DOHH2 (cell line): ENCODE measurements around the gene SIT1.

ENCODE experiments used
- H3F3A ChIP-seq: fragments of 200-600 bp; sonication (generic), shearing (Covaris generic); 2 replicates; pipeline ENCODE4 v1.6.0; 2016; ENCODE audit warnings: antibody characterized with exemption, mild to moderate bottlenecking; ENCODE audit not compliant: control insufficient read depth, insufficient read depth
- H3K27ac ChIP-seq: fragments of 200-600 bp; sonication (generic); 2 replicates; pipeline ENCODE4 v1.5.1; 2014; ENCODE audit warnings: low read depth, mild to moderate bottlenecking, low read length, moderate library complexity
- H3K27me3 ChIP-seq: fragments of 200-600 bp; sonication (generic); 2 replicates; pipeline ENCODE4 v1.6.1; 2014; ENCODE audit warnings: mild to moderate bottlenecking, low read length, mixed read lengths; ENCODE audit not compliant: control insufficient read depth
- H3K36me3 ChIP-seq: fragments of 200-600 bp; sonication (generic); 2 replicates; pipeline ENCODE4 v1.6.1; 2014; ENCODE audit warnings: mild to moderate bottlenecking, low read length, moderate library complexity, mixed read lengths; ENCODE audit not compliant: control insufficient read depth
- H3K4me1 ChIP-seq: fragments of 200-600 bp; sonication (generic); 2 replicates; pipeline ENCODE4 v1.6.1; 2014; ENCODE audit warnings: mild to moderate bottlenecking, low read length, mixed read lengths; ENCODE audit not compliant: control insufficient read depth
- H3K4me2 ChIP-seq: fragments of 200-600 bp; sonication (generic); 2 replicates; pipeline ENCODE4 v1.6.0; 2014; ENCODE audit warnings: mild to moderate bottlenecking, low read length, moderate library complexity
- H3K4me3 ChIP-seq: fragments of 200-600 bp; sonication (generic); 2 replicates; pipeline ENCODE4 v1.5.1; 2014; ENCODE audit warnings: mild to moderate bottlenecking, low read length, mixed read lengths
- H3K79me2 ChIP-seq: fragments of 200-600 bp; sonication (generic); 2 replicates; pipeline ENCODE4 v1.6.1; 2014; ENCODE audit warnings: mild to moderate bottlenecking, low read length, mixed read lengths; ENCODE audit not compliant: control insufficient read depth
- H3K9me2 ChIP-seq: fragments of 200-600 bp; sonication (generic); replicated peaks from 2 replicates; pipeline ENCODE4 v1.6.1; 2014; ENCODE audit warnings: mild to moderate bottlenecking, low read length, mixed read lengths; ENCODE audit not compliant: control insufficient read depth
- H3K9me3 ChIP-seq: fragments of 200-600 bp; sonication (generic); 2 replicates; pipeline ENCODE4 v1.6.1; 2014; ENCODE audit warnings: antibody characterized with exemption, low read length, mixed read lengths; ENCODE audit not compliant: control insufficient read depth, insufficient read depth
- H4K20me1 ChIP-seq: fragments of 200-600 bp; sonication (generic); 2 replicates; pipeline ENCODE4 v1.6.0; 2014; ENCODE audit warnings: low read depth, mild to moderate bottlenecking, antibody characterized with exemption, low read length, moderate library complexity; ENCODE audit not compliant: control insufficient read depth, insufficient read depth
- CTCF ChIP-seq: fragments of 200-600 bp; sonication (generic); IDR thresholded peaks from one replicate; pipeline ENCODE4 v1.5.1; 2014; ENCODE audit warnings: antibody characterized with exemption, mild to moderate bottlenecking, low read depth, low read length; ENCODE audit not compliant: poor library complexity, severe bottlenecking
- EZH2phosphoT487 ChIP-seq: fragments of 200-600 bp; sonication (generic); IDR thresholded peaks from 2 replicates; pipeline ENCODE4 v1.6.1; 2017; ENCODE audit warnings: borderline replicate concordance, mild to moderate bottlenecking, antibody characterized with exemption, low read length, moderate library complexity, mixed read lengths

The SIT1 gene

DNA sequence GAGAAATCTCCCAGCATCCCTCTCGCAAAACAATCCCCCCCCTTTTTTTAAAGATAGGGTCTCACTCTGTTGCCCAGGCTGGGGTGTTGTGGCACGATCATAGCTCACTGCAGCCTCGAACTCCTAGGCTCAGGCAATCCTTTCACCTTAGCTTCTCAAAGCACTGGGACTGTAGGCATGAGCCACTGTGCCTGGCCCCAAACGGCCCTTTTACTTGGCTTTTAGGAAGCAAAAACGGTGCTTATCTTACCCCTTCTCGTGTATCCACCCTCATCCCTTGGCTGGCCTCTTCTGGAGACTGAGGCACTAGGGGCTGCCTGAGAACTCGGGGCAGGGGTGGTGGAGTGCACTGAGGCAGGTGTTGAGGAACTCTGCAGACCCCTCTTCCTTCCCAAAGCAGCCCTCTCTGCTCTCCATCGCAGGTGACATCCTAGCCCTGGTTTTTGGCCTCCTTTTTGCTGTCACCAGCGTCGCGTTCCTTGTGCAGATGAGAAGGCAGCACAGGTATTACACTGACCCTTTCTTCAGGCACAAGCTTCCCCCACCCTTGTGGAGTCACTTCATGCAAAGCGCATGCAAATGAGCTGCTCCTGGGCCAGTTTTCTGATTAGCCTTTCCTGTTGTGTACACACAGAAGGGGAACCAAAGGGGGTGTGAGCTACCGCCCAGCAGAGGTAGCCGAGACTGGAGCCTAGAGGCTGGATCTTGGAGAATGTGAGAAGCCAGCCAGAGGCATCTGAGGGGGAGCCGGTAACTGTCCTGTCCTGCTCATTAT is 29.8 kb upstream of the SIT1 start:
- H4K20me1 ChIP-seq: no peaks in the 10 kb centered on the region
- H3K9me2 ChIP-seq: no peaks in the 10 kb centered on the region
- H3K27ac ChIP-seq: no peak overlapping the region
- no peaks in the 10 kb centered on the region for H3K9me3 ChIP-seq
- peaks cover 20% of the 10 kb centered on the region for H3K4me1 ChIP-seq
- H3K79me2 ChIP-seq: no peaks in the 10 kb centered on the region
- H3K36me3 ChIP-seq: no peaks in the 10 kb centered on the region
- no peaks in the 10 kb centered on the region for H3K27me3 ChIP-seq
- H3K4me3 ChIP-seq: peak overlapping the region; percentile 19
- H3K4me2 ChIP-seq: peak overlapping the region; percentile 54
- no peaks in the 10 kb centered on the region for H3F3A ChIP-seq
- TF ChIP-seq CTCF (no peak), EZH2phosphoT487 (no peak)

DNA sequence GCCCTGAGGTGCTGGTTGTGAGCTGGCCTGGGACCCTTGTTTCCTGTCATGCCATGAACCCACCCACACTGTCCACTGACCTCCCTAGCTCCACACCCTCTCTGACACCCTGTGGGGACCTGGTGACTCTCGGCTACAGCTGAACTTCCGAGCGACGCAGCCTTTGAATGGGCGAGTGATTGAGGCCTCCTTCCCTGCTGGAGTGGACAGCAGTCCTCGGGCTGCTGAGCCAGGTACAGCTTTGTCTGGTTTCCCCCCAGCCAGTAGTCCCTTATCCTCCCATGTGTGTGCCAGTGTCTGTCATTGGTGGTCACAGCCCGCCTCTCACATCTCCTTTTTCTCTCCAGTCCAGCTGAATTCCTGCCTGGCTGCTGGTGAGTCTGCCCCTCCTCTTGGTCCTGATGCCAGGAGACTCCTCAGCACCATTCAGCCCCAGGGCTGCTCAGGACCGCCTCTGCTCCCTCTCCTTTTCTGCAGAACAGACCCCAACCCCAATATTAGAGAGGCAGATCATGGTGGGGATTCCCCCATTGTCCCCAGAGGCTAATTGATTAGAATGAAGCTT is 29.1 kb upstream of the SIT1 start:
- no peaks in the 10 kb centered on the region for H3K9me2 ChIP-seq
- H3K79me2 ChIP-seq: no peaks in the 10 kb centered on the region
- H3K4me1 ChIP-seq: peaks cover 20% of the 10 kb centered on the region
- H3K4me3 ChIP-seq: peak overlapping the region; percentile 19
- H3K4me2 ChIP-seq: peak overlapping the region; percentile 54
- no peaks in the 10 kb centered on the region for H3K36me3 ChIP-seq
- H3K9me3 ChIP-seq: no peaks in the 10 kb centered on the region
- no peaks in the 10 kb centered on the region for H3F3A ChIP-seq
- TF ChIP-seq CTCF (no peak), EZH2phosphoT487 (no peak)
- H4K20me1 ChIP-seq: no peaks in the 10 kb centered on the region
- no peaks in the 10 kb centered on the region for H3K27me3 ChIP-seq
- no peak overlapping the region for H3K27ac ChIP-seq

DNA sequence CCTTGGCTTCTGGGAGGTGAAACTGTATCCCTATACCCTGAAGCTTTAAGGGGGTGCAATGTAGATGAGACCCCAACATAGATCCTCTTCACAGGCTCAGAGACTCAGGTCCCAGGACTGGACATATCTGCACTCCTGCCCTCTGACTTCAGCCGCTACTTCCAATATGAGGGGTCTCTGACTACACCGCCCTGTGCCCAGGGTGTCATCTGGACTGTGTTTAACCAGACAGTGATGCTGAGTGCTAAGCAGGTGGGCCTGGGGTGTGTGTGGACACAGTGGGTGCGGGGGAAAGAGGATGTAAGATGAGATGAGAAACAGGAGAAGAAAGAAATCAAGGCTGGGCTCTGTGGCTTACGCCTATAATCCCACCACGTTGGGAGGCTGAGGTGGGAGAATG is 28.4 kb upstream of the SIT1 start:
- Histone ChIP-seq H3K4me1 (peaks cover 20% of the 10 kb centered on the region), H3K27ac (no peak overlapping the region), H3K9me2 (no peaks in the 10 kb centered on the region), H4K20me1 (no peaks in the 10 kb centered on the region), H3K9me3 (no peaks in the 10 kb centered on the region), H3K27me3 (peaks cover 3% of the 10 kb centered on the region; the same call in 1 of the 2 replicates), H3K36me3 (no peaks in the 10 kb centered on the region), H3F3A (no peaks in the 10 kb centered on the region), H3K4me2 (no peak overlapping the region), H3K4me3 (no peak overlapping the region), H3K79me2 (no peaks in the 10 kb centered on the region)
- TF ChIP-seq EZH2phosphoT487 (no peak), CTCF (no peak)
